Neural crest cell (in vitro differentiated cells): ENCODE data around the gene ENTREP3. TPM values are rescaled to one million over a fixed set of nuclear protein-coding genes. Genes with fewer than 3 reads are reported as not detected.

ENCODE experiments used
- DNase-seq: peaks from one replicate; pipeline ENCODE4 v3.0.0; 2021; ENCODE audit warnings: low read depth, mixed read lengths, low spot score
- H3K27ac Mint-ChIP-seq: one replicate; pipeline ENCODE4 v1.8.0; 2021; ENCODE audit warnings: mild to moderate bottlenecking, mixed read lengths; ENCODE audit not compliant: unreplicated experiment
- H3K27me3 Mint-ChIP-seq: 2 replicates; pipeline ENCODE4 v1.8.0; 2021; ENCODE audit warnings: low read depth, mild to moderate bottlenecking, mixed read lengths
- H3K36me3 Mint-ChIP-seq: 2 replicates; pipeline ENCODE4 v1.8.0; 2021; ENCODE audit warnings: low read depth, mild to moderate bottlenecking, mixed read lengths
- H3K4me1 Mint-ChIP-seq: 2 replicates; pipeline ENCODE4 v1.8.0; 2021; ENCODE audit warnings: mixed read lengths
- H3K4me3 Mint-ChIP-seq: one replicate; pipeline ENCODE4 v1.8.0; 2021; ENCODE audit warnings: mild to moderate bottlenecking, mixed read lengths
- H3K9me3 Mint-ChIP-seq: 2 replicates; pipeline ENCODE4 v1.8.0; 2021; ENCODE audit warnings: mixed read lengths
- CTCF ChIP-seq: fragments of 200-600 bp; sonication (generic); conservative IDR thresholded peaks from 2 replicates; pipeline ENCODE4 v1.5.0; 2021; ENCODE audit warnings: antibody characterized with exemption, mild to moderate bottlenecking
- total RNA-seq: library from RNA; stranded (reverse); gene quantifications from 2 replicates; pipeline ENCODE4 v1.2.1, GENCODE V29; 2021

ENTREP3 gene
- total RNA-seq, 1 donor from 2014 or later = 93.1 TPM

- H3K4me1 Mint-ChIP-seq = peaks cover 9% of the 10 kb centered on the region
- H3K9me3 Mint-ChIP-seq = no peaks in the 10 kb centered on the region
- no peak for TF ChIP-seq CTCF
- H3K36me3 Mint-ChIP-seq = no peaks in the 10 kb centered on the region
- no peak overlapping the region for H3K4me3 Mint-ChIP-seq
- no peak overlapping the region for H3K27ac Mint-ChIP-seq
- no peaks in the 10 kb centered on the region for H3K27me3 Mint-ChIP-seq
- DNase-seq = no peak
Observed at GRCh38 chr1:155297384-155297783, 42.1 kb upstream of the ENTREP3 start.

- no peak for DNase-seq
- H3K36me3 Mint-ChIP-seq = no peaks in the 10 kb centered on the region
- H3K9me3 Mint-ChIP-seq = no peaks in the 10 kb centered on the region
- no peak for TF ChIP-seq CTCF
- peaks cover 7% of the 10 kb centered on the region for H3K4me1 Mint-ChIP-seq
- H3K27me3 Mint-ChIP-seq = no peaks in the 10 kb centered on the region
- no peak overlapping the region for H3K27ac Mint-ChIP-seq
- no peak overlapping the region for H3K4me3 Mint-ChIP-seq
Observed at GRCh38 chr1:155296661-155297060, 41.4 kb upstream of the ENTREP3 start.

- no peaks in the 10 kb centered on the region for H3K9me3 Mint-ChIP-seq
- H3K4me1 Mint-ChIP-seq = no peaks in the 10 kb centered on the region
- H3K27me3 Mint-ChIP-seq = no peaks in the 10 kb centered on the region
- no peak overlapping the region for H3K27ac Mint-ChIP-seq
- no peaks in the 10 kb centered on the region for H3K36me3 Mint-ChIP-seq
- H3K4me3 Mint-ChIP-seq = no peak overlapping the region
- no peak for TF ChIP-seq CTCF
- DNase-seq = no peak
Observed at GRCh38 chr1:155295942-155296267, 40.6 kb upstream of the ENTREP3 start.

- Mint-ChIP-seq H3K36me3 (no peaks in the 10 kb centered on the region), H3K27ac (no peak overlapping the region), H3K27me3 (no peaks in the 10 kb centered on the region), H3K4me3 (no peak overlapping the region), H3K9me3 (no peaks in the 10 kb centered on the region), H3K4me1 (no peaks in the 10 kb centered on the region)
- TF ChIP-seq CTCF = no peak
- no peak for DNase-seq
Observed at GRCh38 chr1:155295183-155295941, 40.1 kb upstream of the ENTREP3 start.

- Mint-ChIP-seq H3K4me3 (no peak overlapping the region), H3K27ac (no peak overlapping the region), H3K27me3 (no peaks in the 10 kb centered on the region), H3K36me3 (no peaks in the 10 kb centered on the region), H3K4me1 (no peaks in the 10 kb centered on the region), H3K9me3 (no peaks in the 10 kb centered on the region)
- no peak for DNase-seq
- TF ChIP-seq CTCF = no peak
Observed at GRCh38 chr1:155294520-155295182, 39.4 kb upstream of the ENTREP3 start.
